C4-2B (cell line): Measurements from ENCODE around the gene AP2A2.

ENCODE experiments used
- ZFX ChIP-seq: fragments of 450-650 bp; IDR thresholded peaks from 2 replicates; pipeline ENCODE4 v1.6.1; 2017
- TF ChIP-seq, protein P1 (sequence below): fragments of 450-650 bp; conservative IDR thresholded peaks from 2 replicates; pipeline ENCODE4 v1.5.1; 2017; ENCODE audit warnings: mild to moderate bottlenecking

DNA sequence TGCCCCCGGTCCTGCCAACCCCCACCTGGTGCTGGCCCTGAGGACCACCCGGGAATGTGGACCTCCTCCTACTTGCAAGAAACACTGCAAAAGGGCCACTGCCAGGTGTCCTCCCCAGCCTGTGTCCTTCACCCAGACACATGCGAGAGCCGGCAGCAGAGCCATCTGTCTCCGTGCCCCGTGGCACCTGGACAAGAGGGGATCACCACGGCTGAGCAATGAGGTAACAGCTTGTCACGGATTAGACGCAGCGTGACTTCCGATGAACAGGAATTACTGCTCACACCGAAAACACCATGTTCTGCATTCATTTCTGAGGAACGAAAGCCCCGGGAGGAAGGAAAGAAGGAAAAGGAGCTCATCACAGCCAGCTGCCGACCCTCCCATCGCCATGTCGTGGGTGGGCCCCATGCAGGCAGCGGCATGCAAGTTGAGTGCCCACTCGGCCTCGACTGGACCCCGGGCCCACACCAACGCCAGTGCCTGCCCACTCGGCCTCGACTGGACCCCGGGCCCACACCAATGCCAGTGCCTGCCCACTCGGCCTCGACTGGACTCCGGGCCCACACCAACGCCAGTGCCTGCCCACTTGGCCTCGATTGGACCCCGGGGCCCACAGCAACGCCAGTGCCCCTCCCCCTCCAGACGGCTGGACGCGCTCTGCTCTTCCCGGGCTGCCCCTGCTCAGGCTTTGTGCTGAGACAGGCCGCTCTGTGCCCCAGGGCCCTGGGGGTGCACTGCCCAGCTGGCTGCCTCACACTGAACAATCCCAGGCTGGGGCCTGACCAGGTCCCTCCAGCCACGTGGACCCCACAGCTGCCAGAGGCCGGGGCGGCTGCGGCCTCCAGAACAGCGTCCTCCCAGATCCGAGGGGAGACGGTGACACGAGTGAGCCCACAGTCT is 37.1 kb upstream of the AP2A2 start:
- TF ChIP-seq, protein P1, sequence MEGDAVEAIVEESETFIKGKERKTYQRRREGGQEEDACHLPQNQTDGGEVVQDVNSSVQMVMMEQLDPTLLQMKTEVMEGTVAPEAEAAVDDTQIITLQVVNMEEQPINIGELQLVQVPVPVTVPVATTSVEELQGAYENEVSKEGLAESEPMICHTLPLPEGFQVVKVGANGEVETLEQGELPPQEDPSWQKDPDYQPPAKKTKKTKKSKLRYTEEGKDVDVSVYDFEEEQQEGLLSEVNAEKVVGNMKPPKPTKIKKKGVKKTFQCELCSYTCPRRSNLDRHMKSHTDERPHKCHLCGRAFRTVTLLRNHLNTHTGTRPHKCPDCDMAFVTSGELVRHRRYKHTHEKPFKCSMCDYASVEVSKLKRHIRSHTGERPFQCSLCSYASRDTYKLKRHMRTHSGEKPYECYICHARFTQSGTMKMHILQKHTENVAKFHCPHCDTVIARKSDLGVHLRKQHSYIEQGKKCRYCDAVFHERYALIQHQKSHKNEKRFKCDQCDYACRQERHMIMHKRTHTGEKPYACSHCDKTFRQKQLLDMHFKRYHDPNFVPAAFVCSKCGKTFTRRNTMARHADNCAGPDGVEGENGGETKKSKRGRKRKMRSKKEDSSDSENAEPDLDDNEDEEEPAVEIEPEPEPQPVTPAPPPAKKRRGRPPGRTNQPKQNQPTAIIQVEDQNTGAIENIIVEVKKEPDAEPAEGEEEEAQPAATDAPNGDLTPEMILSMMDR: no peak
- TF ChIP-seq ZFX: no peak
